Stimulated activated CD4-positive, alpha-beta T cell treated with anti-CD3 and anti-CD28 coated beads, Interleukin-15, amount 100 ng/mL, for 48 hours (primary cell): ENCODE data around the gene RRM1.

Experiments
- DNase-seq, 2 donors: peaks; one replicate each; pipeline ENCODE4 v3.0.0-alpha.2; 2020; ENCODE audit warnings: low read depth in 2 of 2

RRM1 gene

DNA sequence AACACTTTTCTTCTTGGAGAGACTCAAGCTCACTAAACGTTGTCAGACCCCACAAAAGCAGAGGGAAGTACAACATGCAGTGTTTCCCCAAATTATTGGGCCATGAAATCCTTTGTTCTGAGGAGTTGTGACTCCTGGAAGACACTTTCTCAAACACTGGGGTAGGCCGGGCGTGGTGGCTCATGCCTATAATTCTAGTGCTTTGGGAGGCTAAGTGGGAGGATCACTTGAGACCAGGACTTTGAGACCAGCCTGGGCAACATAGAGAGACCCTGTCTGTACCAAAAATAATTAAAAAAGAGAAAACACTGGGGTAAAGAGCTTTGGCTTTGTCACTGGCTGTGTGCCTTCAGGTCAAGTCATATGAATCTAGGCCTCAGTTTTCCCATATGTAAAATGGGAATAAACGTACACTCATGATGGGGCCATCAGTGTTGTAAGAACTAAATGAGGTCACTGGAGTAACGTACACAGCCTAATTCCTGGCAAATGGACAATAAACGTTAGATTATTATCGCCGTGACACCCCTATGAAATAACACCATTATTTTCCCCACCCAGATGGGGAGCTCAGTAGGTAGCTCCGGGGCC lies 92.0 kb downstream of the RRM1 start:
- DNase-seq, result no peak

DNA sequence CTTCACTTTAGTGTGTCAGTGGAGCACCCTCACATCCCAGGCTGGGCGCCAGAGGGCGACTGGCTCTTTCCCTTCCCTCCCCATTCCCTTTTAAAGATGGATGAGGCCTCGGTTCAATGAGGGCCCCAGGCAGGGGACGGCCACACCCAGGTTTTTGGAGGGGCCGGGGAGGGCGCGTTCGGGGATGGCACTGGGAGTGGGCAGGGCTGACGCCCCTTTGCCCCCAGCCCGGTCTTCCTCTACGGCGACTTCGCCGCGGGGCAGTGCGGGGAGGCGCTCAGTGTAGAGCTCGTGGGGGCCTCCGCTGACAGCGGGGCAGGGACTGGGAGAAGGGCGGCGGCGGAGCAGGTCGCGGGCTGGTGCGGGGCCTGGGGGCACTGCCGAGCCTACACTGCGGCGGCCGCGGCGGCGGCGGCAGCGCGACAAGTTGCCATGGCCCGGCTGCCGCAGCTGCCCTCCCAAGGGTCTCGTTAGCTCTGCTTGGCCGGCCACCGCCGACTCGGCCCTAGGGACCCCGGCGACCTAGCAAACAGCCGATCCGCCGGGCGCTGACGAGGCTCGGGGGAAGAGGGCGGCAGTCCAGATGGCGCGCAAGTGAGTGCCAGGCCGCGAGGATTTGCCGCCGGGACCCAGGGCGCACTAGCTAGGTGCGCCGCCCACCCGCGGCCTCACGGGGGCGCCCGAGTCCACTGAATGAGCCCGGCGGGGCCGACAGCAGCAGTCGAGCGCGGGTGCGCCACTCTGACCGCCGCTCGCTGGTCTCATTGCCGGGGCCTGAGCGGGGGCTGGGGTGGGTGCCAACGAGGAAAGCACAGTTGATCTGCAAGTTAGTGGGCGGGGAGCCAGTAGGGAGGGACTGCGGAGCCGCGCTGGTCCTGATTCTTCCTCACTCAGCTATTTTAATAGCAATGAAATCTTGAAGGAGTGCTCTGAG lies 92.7 kb downstream of the RRM1 start:
- DNase-seq, result peak; percentile 62 to 83
